HG03066 (cell line): ENCODE measurements around the gene AHDC1.

Source experiments
- ATAC-seq: cut with Tn5 transposase; IDR thresholded peaks from one replicate; pipeline ENCODE4 v1.9.1; 2021; ENCODE audit warnings: low read depth; ENCODE audit not compliant: unreplicated experiment

The AHDC1 gene

DNA sequence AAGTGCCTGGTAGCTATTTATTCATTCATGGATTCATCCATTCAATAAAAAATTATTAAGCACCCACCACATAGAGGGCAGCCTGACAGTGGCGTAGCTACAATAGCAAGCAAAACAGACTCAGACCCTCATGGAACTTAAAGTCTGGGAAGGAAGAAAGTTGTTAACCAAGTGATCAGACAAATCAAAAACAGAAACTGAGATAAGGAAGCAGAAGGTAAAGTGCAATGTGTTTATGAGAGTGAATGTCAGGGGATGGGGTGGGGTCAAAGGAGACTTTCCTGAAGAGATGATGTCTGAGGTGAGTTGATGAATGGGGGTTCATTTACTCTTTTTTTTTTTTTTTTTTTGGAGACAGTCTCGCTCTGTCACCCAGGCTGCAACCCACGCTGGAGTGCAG, 111.1 kb downstream of the AHDC1 start:
- no peak for ATAC-seq

- no peak for ATAC-seq
Observed at GRCh38 chr1:27491748-27492700, 111.9 kb downstream of the AHDC1 start.

- ATAC-seq, result peak; percentile 89
Observed at GRCh38 chr1:27489973-27490741, 113.8 kb downstream of the AHDC1 start, which contains the start of gene WASF2. WASF2 (minus strand) TSS chr1:27490167; CDS start chr1:27428890, 61,277 bp downstream.

GRCh38 chr1:27489501-27489972, 114.4 kb downstream of the AHDC1 start:
- ATAC-seq, result no peak

DNA sequence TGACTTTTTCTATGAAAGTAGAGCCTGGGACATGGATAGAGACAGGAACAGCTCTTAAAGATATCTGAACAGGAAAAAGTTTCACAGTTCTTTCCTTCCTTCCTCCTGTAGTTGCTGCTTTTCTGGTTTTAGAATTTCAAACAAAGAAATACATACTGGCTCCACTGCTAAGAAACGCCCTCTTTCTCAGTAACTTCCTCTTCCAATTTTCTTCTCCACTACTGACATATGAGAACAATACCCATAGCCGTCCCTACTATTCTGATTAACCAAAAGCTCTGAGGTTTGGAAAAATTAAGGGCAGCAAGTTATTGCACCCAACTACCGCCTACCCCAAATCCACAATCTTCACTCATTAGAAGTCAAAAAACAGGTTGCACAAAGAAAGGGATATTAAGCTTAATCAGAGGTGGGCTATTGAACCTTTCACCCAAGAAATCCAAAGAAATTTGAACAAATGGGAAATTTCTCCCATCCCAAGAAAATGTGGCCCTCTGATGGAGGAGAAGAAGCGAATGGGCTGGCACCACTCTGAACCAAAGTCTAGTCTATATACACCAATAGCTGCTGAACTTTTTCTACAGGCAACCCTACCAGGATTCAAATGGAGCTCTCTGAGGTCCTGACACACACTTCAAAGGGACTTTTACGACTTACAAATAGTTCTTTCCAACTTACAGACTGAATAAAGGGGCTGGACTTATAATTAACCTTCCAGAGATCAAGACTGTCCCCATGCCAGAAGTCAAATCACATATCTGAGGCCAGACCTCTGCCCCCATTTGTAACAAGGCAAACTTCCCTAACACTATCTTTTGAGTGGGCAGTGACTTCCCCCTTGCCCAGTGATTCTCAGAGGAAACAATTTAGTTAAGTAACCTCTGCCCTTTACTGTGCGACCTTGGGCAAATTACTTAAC, 115.7 kb downstream of the AHDC1 start:
- ATAC-seq, result no peak

DNA sequence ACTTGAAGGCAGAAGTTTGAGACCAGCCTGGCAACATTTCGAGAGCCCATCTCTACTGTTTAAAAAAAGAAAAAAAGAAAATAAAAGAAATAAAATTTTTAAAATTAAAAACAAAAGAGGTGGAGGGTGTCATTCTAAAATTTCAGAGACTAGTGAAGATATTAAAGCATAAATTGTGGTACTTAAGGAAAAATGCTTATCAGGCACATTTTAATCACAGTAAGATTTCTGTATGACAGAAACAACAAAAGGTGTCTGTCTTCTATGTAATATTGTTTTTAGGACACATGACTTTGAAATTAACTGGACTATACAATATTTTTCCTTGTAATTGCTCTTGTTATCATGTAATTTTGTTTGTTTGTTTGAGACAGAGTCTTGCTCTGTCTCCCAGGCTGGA, 118.6 kb downstream of the AHDC1 start:
- ATAC-seq, result no peak
